CD14-positive monocyte (primary cell): ENCODE results near the gene PEX5L. TPM values are rescaled to one million over a fixed set of nuclear protein-coding genes. Genes with fewer than 3 reads are reported as not detected.

Experiments
- DNase-seq, 3 donors: peaks; one replicate each; pipeline ENCODE4 v3.0.0-alpha.2; 2011 to 2022
- H2AFZ ChIP-seq: 2 replicates; pipeline ENCODE4 v1.6.0; 2012; ENCODE audit warnings: mild to moderate bottlenecking, low read depth, low read length, inconsistent platforms; ENCODE audit not compliant: insufficient read depth, poor library complexity, severe bottlenecking
- H3K27ac ChIP-seq, 2 donors: 1 replicate in 1 of 2; 2 replicates in 1 of 2; pipeline ENCODE4 v1.5.1; 2012 to 2013; ENCODE audit warnings: low read length in 2 of 2, control low read depth in 1 of 2, inconsistent platforms in 1 of 2, low read depth in 1 of 2, mild to moderate bottlenecking in 1 of 2
- H3K27me3 ChIP-seq, 2 donors: one replicate each; pipeline versions ENCODE4 v1.6.0 to v1.6.1; 2011 to 2013; ENCODE audit warnings: low read length in 2 of 2; ENCODE audit not compliant: control insufficient read depth in 2 of 2, insufficient read depth in 2 of 2
- H3K36me3 ChIP-seq, 2 donors: replicated peaks in 1 of 2; 1 replicate in 1 of 2; 2 replicates in 1 of 2; pipeline versions ENCODE4 v1.5.1 to v1.6.1; 2012 to 2013; ENCODE audit warnings: low read length in 2 of 2, control low read depth in 1 of 2, inconsistent platforms in 1 of 2, mild to moderate bottlenecking in 1 of 2; ENCODE audit not compliant: insufficient read depth in 2 of 2, control insufficient read depth in 1 of 2
- H3K4me1 ChIP-seq, 2 donors: 1 replicate in 1 of 2; 2 replicates in 1 of 2; pipeline versions ENCODE4 v1.5.1 to v1.6.1; 2012 to 2013; ENCODE audit warnings: low read length in 2 of 2, control low read depth in 1 of 2, inconsistent platforms in 1 of 2, mild to moderate bottlenecking in 1 of 2, moderate library complexity in 1 of 2; ENCODE audit not compliant: insufficient read depth in 2 of 2, control insufficient read depth in 1 of 2
- H3K4me2 ChIP-seq: replicated peaks from 2 replicates; pipeline ENCODE3; 2012; ENCODE audit warnings: low read length, moderate library complexity, mild to moderate bottlenecking; ENCODE audit not compliant: poor library complexity, severe bottlenecking; ENCODE audit errors: extremely low read depth
- H3K4me3 ChIP-seq, 3 experiments: fragments of 200-600 bp in 1 of 3; sonication (generic) in 1 of 3; replicated peaks in 1 of 3; 1 replicate in 2 of 3; 2 replicates in 1 of 3; pipeline ENCODE4 v1.5.1; 2011 to 2013; ENCODE audit warnings: low read length in 3 of 3, mild to moderate bottlenecking in 3 of 3, control low read depth in 2 of 3, low read depth in 2 of 3, inconsistent platforms in 1 of 3, moderate library complexity in 1 of 3
- H3K79me2 ChIP-seq: 2 replicates; pipeline ENCODE4 v1.6.0; 2012; ENCODE audit warnings: mild to moderate bottlenecking, control low read depth, inconsistent platforms, low read length, moderate library complexity; ENCODE audit not compliant: insufficient read depth
- H3K9ac ChIP-seq: 2 replicates; pipeline ENCODE4 v1.6.0; 2017; ENCODE audit warnings: low read length, mild to moderate bottlenecking; ENCODE audit not compliant: insufficient read depth, poor library complexity, severe bottlenecking
- H3K9me3 ChIP-seq, 2 donors: replicated peaks in 1 of 2; 1 replicate in 1 of 2; 2 replicates in 1 of 2; pipeline versions ENCODE4 v1.5.1 to v1.6.1; 2012 to 2013; ENCODE audit warnings: low read length in 2 of 2, control low read depth in 1 of 2; ENCODE audit not compliant: control insufficient read depth in 1 of 2, insufficient read depth in 1 of 2
- H4K20me1 ChIP-seq: 2 replicates; pipeline ENCODE4 v1.6.0; 2012; ENCODE audit warnings: mild to moderate bottlenecking, low read length, control low read depth, moderate library complexity; ENCODE audit not compliant: insufficient read depth
- H3K27ac Mint-ChIP-seq, 7 donors: one replicate each; pipeline ENCODE4 v1.8.0; 2020; ENCODE audit warnings: mild to moderate bottlenecking in 7 of 7, mixed read lengths in 7 of 7, moderate library complexity in 6 of 7, inconsistent platforms in 2 of 7
- H3K27me3 Mint-ChIP-seq, 3 donors: one replicate each; pipeline ENCODE4 v1.8.0; 2021 to 2022; ENCODE audit warnings: low read depth in 3 of 3, mild to moderate bottlenecking in 3 of 3, mixed read lengths in 3 of 3, moderate library complexity in 3 of 3, inconsistent platforms in 1 of 3
- H3K36me3 Mint-ChIP-seq, 2 donors: one replicate each; pipeline ENCODE4 v1.8.0; 2020; ENCODE audit warnings: mixed read lengths in 2 of 2, inconsistent platforms in 1 of 2, mild to moderate bottlenecking in 1 of 2
- H3K4me1 Mint-ChIP-seq: one replicate; pipeline ENCODE4 v1.8.0; 2020; ENCODE audit warnings: mild to moderate bottlenecking, mixed read lengths
- H3K4me3 Mint-ChIP-seq, 2 donors: one replicate each; pipeline ENCODE4 v1.8.0; 2020; ENCODE audit warnings: mild to moderate bottlenecking in 2 of 2, mixed read lengths in 2 of 2, moderate library complexity in 1 of 2
- H3K9me3 Mint-ChIP-seq, 7 donors: one replicate each; pipeline ENCODE4 v1.8.0; 2020 to 2022; ENCODE audit warnings: mixed read lengths in 7 of 7, mild to moderate bottlenecking in 6 of 7, moderate library complexity in 6 of 7, inconsistent platforms in 2 of 7
- WGBS: methylation state at CpG from one replicate; pipeline ENCODE4 v1.1.5; 2013; ENCODE audit warnings: missing lambda C conversion rate; ENCODE audit not compliant: insufficient coverage; 5-methylcytosine and 5-hydroxymethylcytosine counted together
- intact Hi-C, 2 donors: fragments of 100-400 bp; cut with micrococcal nuclease; formaldehyde crosslinking; loops; one replicate each; pipeline versions ENCODE4 v1.15.0 to v1.15.1; 2023
- polyA plus RNA-seq, 3 donors: library from polyadenylated mRNA; depleted of rRNA in 1 of 3; unstranded in 2 of 3; stranded (reverse) in 1 of 3; fragments of 300-500 nt in 2 of 3; fragments of >200 nt in 1 of 3; fragmentation: Illumina TruSeq in 2 of 3; gene quantifications; 1 replicate in 2 of 3; 2 replicates in 1 of 3; pipeline ENCODE4 v1.2.3, GENCODE V29; 2012 to 2021
- TF ChIP-seq, protein P1 (sequence below): fragments of 200-600 bp; IDR thresholded peaks from one replicate; pipeline ENCODE4 v1.8.0; 2022; ENCODE audit warnings: antibody characterized with exemption, mild to moderate bottlenecking

The PEX5L gene
- polyA plus RNA-seq, 3 donors: not detected

DNA sequence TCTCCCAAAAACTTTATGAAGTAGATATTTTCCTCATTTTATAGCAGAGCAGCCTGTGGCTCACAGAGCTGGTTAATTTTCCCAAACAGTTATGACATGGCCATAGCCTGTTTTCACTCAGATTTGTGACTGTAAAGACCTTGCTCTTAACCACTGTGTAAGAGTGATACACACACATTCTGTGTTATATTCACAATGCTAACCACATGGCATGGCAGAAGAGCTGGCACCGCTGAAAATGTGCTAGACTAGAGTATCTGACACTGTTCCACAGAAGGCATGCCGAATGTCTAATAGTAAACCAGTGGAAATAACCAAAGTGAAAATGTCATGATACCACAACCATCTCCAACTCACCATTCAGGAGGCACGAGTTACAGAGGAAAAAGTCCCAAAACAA lies 71.8 kb downstream of the PEX5L start:
- Histone ChIP-seq H4K20me1 (no peaks in the 10 kb centered on the region), H2AFZ (no peak overlapping the region), H3K27ac (no peak overlapping the region), H3K36me3 (no peaks in the 10 kb centered on the region), H3K4me2 (no peak overlapping the region), H3K4me1 (no peaks in the 10 kb centered on the region), H3K79me2 (no peaks in the 10 kb centered on the region), H3K9ac (no peak overlapping the region), H3K27me3 (no peaks in the 10 kb centered on the region), H3K9me3 (no peaks in the 10 kb centered on the region), H3K4me3 (no peak overlapping the region)
- intact Hi-C loops: no loop called here
- no peak overlapping the region for H3K4me3 Mint-ChIP-seq
- DNase-seq: no peak
- no CpG with 5 or more reads among the region's 3 CpGs for WGBS
- H3K27ac Mint-ChIP-seq: no peak overlapping the region
- H3K36me3 Mint-ChIP-seq: no peaks in the 10 kb centered on the region
- no peaks in the 10 kb centered on the region for H3K4me1 Mint-ChIP-seq
- TF ChIP-seq, protein P1, sequence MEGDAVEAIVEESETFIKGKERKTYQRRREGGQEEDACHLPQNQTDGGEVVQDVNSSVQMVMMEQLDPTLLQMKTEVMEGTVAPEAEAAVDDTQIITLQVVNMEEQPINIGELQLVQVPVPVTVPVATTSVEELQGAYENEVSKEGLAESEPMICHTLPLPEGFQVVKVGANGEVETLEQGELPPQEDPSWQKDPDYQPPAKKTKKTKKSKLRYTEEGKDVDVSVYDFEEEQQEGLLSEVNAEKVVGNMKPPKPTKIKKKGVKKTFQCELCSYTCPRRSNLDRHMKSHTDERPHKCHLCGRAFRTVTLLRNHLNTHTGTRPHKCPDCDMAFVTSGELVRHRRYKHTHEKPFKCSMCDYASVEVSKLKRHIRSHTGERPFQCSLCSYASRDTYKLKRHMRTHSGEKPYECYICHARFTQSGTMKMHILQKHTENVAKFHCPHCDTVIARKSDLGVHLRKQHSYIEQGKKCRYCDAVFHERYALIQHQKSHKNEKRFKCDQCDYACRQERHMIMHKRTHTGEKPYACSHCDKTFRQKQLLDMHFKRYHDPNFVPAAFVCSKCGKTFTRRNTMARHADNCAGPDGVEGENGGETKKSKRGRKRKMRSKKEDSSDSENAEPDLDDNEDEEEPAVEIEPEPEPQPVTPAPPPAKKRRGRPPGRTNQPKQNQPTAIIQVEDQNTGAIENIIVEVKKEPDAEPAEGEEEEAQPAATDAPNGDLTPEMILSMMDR: no peak
- H3K27me3 Mint-ChIP-seq: peaks cover 1 to 4% (median 2%) of the 10 kb centered on the region in 3 donors
- peaks cover 0 to 8% (median 2%) of the 10 kb centered on the region in 7 donors for H3K9me3 Mint-ChIP-seq

GRCh38 chr3:179962629-179963387 lies 73.9 kb downstream of the PEX5L start:
- no peak overlapping the region for H3K27ac ChIP-seq
- no peaks in the 10 kb centered on the region for H3K36me3 ChIP-seq
- intact Hi-C loops: no loop called here
- no peak for DNase-seq
- H3K27me3 ChIP-seq: no peaks in the 10 kb centered on the region
- H3K9me3 ChIP-seq: no peaks in the 10 kb centered on the region
- H3K4me3 ChIP-seq: no peak overlapping the region
- 100% methylated on average over 1 of the region's 1 CpG for WGBS
- no peak overlapping the region for H3K9ac ChIP-seq
- H3K4me2 ChIP-seq: no peak overlapping the region
- H3K4me3 Mint-ChIP-seq: no peak overlapping the region
- peaks cover 0 to 3% (median 0%) of the 10 kb centered on the region in 7 donors for H3K9me3 Mint-ChIP-seq
- H2AFZ ChIP-seq: no peak overlapping the region
- peaks cover 0 to 3% of the 10 kb centered on the region in 2 donors for H3K4me1 ChIP-seq
- H3K27me3 Mint-ChIP-seq: peaks cover 1 to 5% (median 2%) of the 10 kb centered on the region in 3 donors
- H3K36me3 Mint-ChIP-seq: no peaks in the 10 kb centered on the region
- TF ChIP-seq, protein P1: no peak
- no peak overlapping the region for H3K27ac Mint-ChIP-seq
- H3K4me1 Mint-ChIP-seq: peaks cover 7% of the 10 kb centered on the region
- H3K79me2 ChIP-seq: no peaks in the 10 kb centered on the region
- H4K20me1 ChIP-seq: no peaks in the 10 kb centered on the region
